ENCODE measurements around the gene PLXNA4. TPM values are rescaled to one million over a fixed set of nuclear protein-coding genes. Genes with fewer than 3 reads are reported as not detected.

Gene PLXNA4
- total RNA-seq, 1 donor from 2014 or later, result 13.6 TPM

DNA sequence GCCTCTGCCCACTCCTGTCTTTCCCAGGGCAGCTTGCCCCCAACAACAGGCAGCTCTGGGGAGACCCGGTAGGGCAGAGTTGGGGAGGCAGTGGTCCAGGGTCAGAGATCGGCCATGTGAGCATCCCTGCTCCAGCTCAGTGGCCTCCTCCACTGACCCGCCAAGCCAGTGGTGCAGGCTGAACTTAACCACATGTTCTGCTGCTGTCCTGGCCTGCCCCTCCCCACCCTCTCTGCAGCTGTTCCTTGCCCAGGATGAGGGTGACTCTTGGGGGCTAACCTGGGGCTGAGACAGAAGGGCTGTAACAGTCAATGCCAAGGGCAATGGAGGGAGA lies 349.3 kb downstream of the PLXNA4 start:
- peaks cover 10% of the 10 kb centered on the region for H3K4me1 Mint-ChIP-seq (ENCODE audit: unreplicated experiment)
- TF ChIP-seq CTCF (conservative IDR thresholded peaks at IDR 0.05), result no peak
- peaks cover 14% of the 10 kb centered on the region for H3K27me3 Mint-ChIP-seq
- H3K9me3 Mint-ChIP-seq, result no peaks in the 10 kb centered on the region
- no peak for DNase-seq (ENCODE audit: extremely low spot score, unreplicated experiment)
- no peaks in the 10 kb centered on the region for H3K36me3 Mint-ChIP-seq
- no peak overlapping the region for H3K4me3 Mint-ChIP-seq
- no peak overlapping the region for H3K27ac Mint-ChIP-seq

DNA sequence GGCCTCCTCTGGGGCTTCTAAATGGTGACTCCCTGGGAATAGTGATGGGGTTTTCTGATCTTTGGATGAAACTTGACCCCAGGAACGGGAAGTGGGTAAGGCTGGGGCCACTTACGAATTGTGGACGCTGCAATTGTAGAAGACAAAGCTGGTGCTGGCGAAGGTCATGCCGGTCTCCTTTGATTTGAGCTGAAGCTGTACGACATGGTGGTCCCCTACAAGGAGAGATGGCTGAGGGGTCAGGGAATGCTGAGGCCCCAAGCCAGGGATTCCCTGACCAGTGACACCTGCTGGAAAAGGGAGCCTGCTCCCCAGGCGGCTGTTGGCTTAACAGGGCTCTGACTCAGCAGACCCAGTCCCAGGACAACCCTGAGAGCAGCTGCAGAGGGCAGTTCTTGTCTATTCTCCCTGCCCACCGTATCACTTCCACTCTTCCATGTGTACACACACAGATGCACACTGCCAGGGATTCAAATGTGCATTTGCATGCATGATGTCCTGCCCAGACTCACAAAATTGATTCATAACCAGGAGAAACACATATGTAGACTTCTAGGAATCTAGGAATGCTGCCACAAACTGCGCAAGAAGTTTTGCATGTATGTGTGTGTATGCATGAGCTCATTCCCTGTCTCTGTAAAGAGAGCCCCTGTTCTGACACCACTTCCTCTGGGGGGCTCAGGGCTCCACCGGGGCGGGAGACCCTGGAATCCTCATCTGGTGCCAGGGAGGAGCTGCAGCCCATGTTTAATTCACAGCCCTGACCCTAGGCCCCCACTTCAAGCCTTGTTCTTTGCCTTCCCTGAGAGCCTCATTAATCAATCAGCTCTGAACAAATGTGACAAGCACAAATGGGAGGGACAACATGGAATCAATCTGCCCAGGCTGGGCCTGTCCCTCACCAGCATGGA lies 350.0 kb downstream of the PLXNA4 start:
- H3K9me3 Mint-ChIP-seq, result no peaks in the 10 kb centered on the region
- H3K27me3 Mint-ChIP-seq, result peaks cover 14% of the 10 kb centered on the region
- no peak for DNase-seq (ENCODE audit: extremely low spot score, unreplicated experiment)
- no peak for TF ChIP-seq CTCF (conservative IDR thresholded peaks at IDR 0.05)
- H3K27ac Mint-ChIP-seq, result no peak overlapping the region
- peaks cover 6% of the 10 kb centered on the region for H3K4me1 Mint-ChIP-seq (ENCODE audit: unreplicated experiment)
- no peak overlapping the region for H3K4me3 Mint-ChIP-seq
- no peaks in the 10 kb centered on the region for H3K36me3 Mint-ChIP-seq

DNA sequence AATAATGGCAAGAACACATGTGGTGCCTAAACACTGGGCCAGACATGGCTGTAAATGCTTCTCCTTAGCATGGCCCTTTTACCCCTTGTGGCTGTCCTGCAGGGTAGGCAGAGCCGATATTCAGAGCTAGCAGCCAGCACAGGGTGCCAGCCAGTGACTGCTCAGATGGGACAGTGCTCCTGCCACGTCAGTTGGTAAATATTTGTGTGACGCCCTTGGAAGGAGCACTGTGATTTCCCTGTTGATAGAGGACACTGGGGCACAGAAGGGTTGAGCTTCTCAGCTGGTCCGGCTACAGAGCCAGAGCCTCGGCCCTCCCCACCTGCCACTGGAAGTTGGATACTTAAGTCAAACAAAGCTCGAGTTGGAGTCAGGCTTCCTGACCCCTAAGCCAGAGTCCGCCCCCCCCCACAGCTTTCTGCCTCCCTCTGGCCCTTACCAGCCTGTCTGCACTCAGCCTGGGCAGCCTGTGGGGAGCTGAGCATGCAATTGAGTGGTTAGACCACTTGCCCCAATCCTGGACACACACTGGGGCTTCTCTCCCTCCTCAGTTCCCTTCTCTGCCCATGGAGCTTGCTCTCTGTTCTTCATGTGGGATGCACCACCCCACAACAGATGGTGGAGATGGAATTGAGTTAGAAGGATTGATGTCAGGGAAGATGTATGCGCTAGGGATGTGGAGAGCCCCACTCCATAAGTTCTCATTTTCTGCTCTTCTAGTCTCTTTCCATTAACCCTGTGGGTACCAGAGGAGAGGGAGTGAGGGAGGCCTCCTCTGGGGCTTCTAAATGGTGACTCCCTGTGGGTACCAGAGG lies 350.8 kb downstream of the PLXNA4 start:
- no peak for TF ChIP-seq CTCF (conservative IDR thresholded peaks at IDR 0.05)
- Mint-ChIP-seq H3K27ac (no peak overlapping the region), H3K36me3 (no peaks in the 10 kb centered on the region), H3K4me1 (ENCODE audit: unreplicated experiment) (peaks cover 6% of the 10 kb centered on the region), H3K27me3 (peaks cover 14% of the 10 kb centered on the region), H3K4me3 (no peak overlapping the region), H3K9me3 (no peaks in the 10 kb centered on the region)
- no peak for DNase-seq (ENCODE audit: extremely low spot score, unreplicated experiment)

DNA sequence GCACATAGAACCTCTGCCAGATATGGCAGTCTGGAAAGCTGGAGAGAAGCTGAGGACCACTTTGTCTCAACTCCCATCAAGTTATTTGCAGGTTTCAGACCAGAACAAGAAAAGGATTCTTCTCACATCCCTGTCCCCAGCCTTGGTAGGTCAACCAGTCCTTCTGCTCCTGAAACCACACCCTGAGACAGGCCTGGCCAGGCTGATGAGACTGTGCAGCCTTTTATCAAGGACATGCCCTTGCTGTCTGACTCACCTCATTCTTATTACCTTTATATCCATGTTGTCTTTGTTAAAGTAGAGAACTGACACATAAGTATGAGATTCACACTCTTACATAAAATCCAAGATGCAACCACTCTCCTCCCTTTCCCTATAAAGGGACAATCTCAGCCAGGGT lies 354.9 kb downstream of the PLXNA4 start:
- no peak for DNase-seq (ENCODE audit: extremely low spot score, unreplicated experiment)
- Mint-ChIP-seq H3K4me1 (ENCODE audit: unreplicated experiment) (peaks cover 18% of the 10 kb centered on the region), H3K9me3 (no peaks in the 10 kb centered on the region), H3K36me3 (no peaks in the 10 kb centered on the region), H3K4me3 (no peak overlapping the region), H3K27me3 (no peaks in the 10 kb centered on the region), H3K27ac (peak overlapping the region; percentile 10)
- no peak for TF ChIP-seq CTCF (conservative IDR thresholded peaks at IDR 0.05)

GRCh38 chr7:132220060-132220459 lies 356.2 kb downstream of the PLXNA4 start:
- Mint-ChIP-seq H3K4me3 (no peak overlapping the region), H3K27me3 (peaks cover under 1% of the 10 kb centered on the region), H3K9me3 (no peaks in the 10 kb centered on the region), H3K27ac (no peak overlapping the region), H3K36me3 (no peaks in the 10 kb centered on the region), H3K4me1 (ENCODE audit: unreplicated experiment) (peaks cover 18% of the 10 kb centered on the region)
- TF ChIP-seq CTCF (conservative IDR thresholded peaks at IDR 0.05), result no peak
- DNase-seq (ENCODE audit: extremely low spot score, unreplicated experiment), result no peak

All from type B pancreatic cell (in vitro differentiated cells).